Left lung (tissue), 14 donors: ENCODE results near the gene NEK5. TPM values are rescaled to one million over a fixed set of nuclear protein-coding genes. Genes with fewer than 3 reads are reported as not detected.
"Not testable (repeated sequence)": the region's sequence is repeated elsewhere in the genome, so short reads cannot be mapped to it uniquely, and the experiment has no call there.

ENCODE experiments used
- ATAC-seq: fragments of 200-7000 bp; cut with Tn5 transposase; one replicate; pipeline ENCODE4 v1.9.1; 2020; ENCODE audit warnings: moderate library complexity
- DNase-seq, 4 donors: peaks; one replicate each; pipeline ENCODE4 v3.0.0-alpha.2; 2013 to 2020
- H3K27ac ChIP-seq, 2 donors: fragments of 200-600 bp; sonication (generic) in 1 of 2; one replicate each; pipeline versions ENCODE4 v1.5.0 to v1.8.0; 2020 to 2021
- H3K27me3 ChIP-seq, 2 donors: fragments of 200-600 bp; sonication (generic) in 1 of 2; one replicate each; pipeline versions ENCODE4 v1.5.0 to v1.8.0; 2020 to 2021
- H3K36me3 ChIP-seq, 2 donors: fragments of 200-600 bp; sonication (generic) in 1 of 2; one replicate each; pipeline versions ENCODE4 v1.5.0 to v1.8.0; 2020 to 2021
- H3K4me1 ChIP-seq, 2 donors: fragments of 200-600 bp; one replicate each; pipeline ENCODE4 v1.8.0; 2021
- H3K4me3 ChIP-seq, 2 donors: fragments of 200-600 bp; sonication (generic) in 1 of 2; one replicate each; pipeline versions ENCODE4 v1.5.0 to v1.8.0; 2020 to 2021; ENCODE audit warnings: mild to moderate bottlenecking in 1 of 2
- H3K9me3 ChIP-seq, 2 donors: fragments of 200-600 bp; sonication (generic) in 1 of 2; one replicate each; pipeline versions ENCODE4 v1.5.0 to v1.8.0; 2020 to 2021
- CTCF ChIP-seq, 2 donors: fragments of 200-600 bp; sonication (generic) in 1 of 2; IDR thresholded peaks; one replicate each; pipeline versions ENCODE4 v1.5.0 to v1.8.0; 2021; ENCODE audit warnings: antibody characterized with exemption in 2 of 2
- intact Hi-C, 2 donors: fragments of 100-400 bp; cut with DNase I; formaldehyde crosslinking; loops; one replicate each; pipeline versions ENCODE4 v1.11.2 to v1.14.2; 2022
- long read RNA-seq, 12 donors: library from polyadenylated mRNA in 2 of 12; unstranded in 2 of 12; transcript quantifications; one replicate each; pipeline ENCODE4 v2.0.0 and lab custom pipeline, GENCODE V29; 2019 to 2026
- polyA plus RNA-seq, 6 donors: library from polyadenylated mRNA; unstranded; fragments of 120-200 nt; gene quantifications; one replicate each; pipeline ENCODE4 v1.2.1, GENCODE V29; 2013; ENCODE audit not compliant: insufficient read length in 6 of 6
- total RNA-seq, 2 donors: library from RNA; stranded (reverse); fragmentation: NEBNext Ultra II Directional; extraction: Animal tissue kit (Norgen Biotek cat#: 25700); gene quantifications; one replicate each; pipeline ENCODE4 v1.2.1, GENCODE V29; 2021
- donor health status: DM: no; HTN: yes; CAD: no.
- donor health status: DM: no; HTN: no; CAD: no.

Gene NEK5
- 1 to 10 TPM in 1 of 2 donors, under 1 TPM in 1; 0.41 to 2.4 TPM for total RNA-seq
- 1 to 10 TPM; 3.0 to 6.9 (median 5.7) TPM for polyA plus RNA-seq
- long read RNA-seq, donor 1, result 0 reads
- long read RNA-seq, donor 2, result 0 reads
- long read RNA-seq, donor 3, result 0 reads
- long read RNA-seq, donor 4, result 0 reads
- long read RNA-seq, donor 5, result 0 reads
- long read RNA-seq, donor 6, result 0 reads
- long read RNA-seq, donor 7, result 0 reads
- long read RNA-seq, donor 8, result 0 reads
- long read RNA-seq, donor 9, result 0 reads
- long read RNA-seq, donor 10, result 0 reads
- long read RNA-seq, donor 11, partial matches to known transcripts, result 6 of 6 reads
- long read RNA-seq, donor 11, other reads (novel, unspliced or antisense), result 0 of 6 reads
- long read RNA-seq, donor 12, result 0 reads

- intact Hi-C loops, result loop anchor here in 1 of 2 donors (5.0 to 10.0 kb wide), 2 partner anchors 127 to 314 kb away; no protein-coding TSS in a partner anchor
- H3K36me3 ChIP-seq, result peaks cover 0 to 26% of the 10 kb centered on the region in 2 donors
- H3K27me3 ChIP-seq, result peaks cover 0 to 12% of the 10 kb centered on the region in 2 donors
- no peaks in the 10 kb centered on the region for H3K9me3 ChIP-seq
- no peak within 1 kb of the TSS for H3K27ac ChIP-seq
- H3K4me3 ChIP-seq, result peak within 1 kb of the TSS; percentile 59 to 82
- peak; percentile 62 to 94 (median 68) for DNase-seq
- peak; percentile 95 for ATAC-seq
- TF ChIP-seq CTCF (IDR thresholded peaks at IDR 0.05), result peak; percentile 66 to 69
- H3K4me1 ChIP-seq, result peaks cover 9 to 21% of the 10 kb centered on the region in 2 donors
Observed at GRCh38 chr13:52128714-52129700, at the start of gene NEK5. Gene NEK5 (minus strand): TSS chr13:52129073. CDS start chr13:52127482, 1,591 bp downstream.

GRCh38 chr13:52177276-52177675 lies 48.4 kb upstream of the NEK5 start:
- Histone ChIP-seq H3K27ac (no peak overlapping the region), H3K27me3 (no peaks in the 10 kb centered on the region), H3K9me3 (no peaks in the 10 kb centered on the region), H3K4me3 (no peak overlapping the region), H3K36me3 (peaks cover 0 to 41% of the 10 kb centered on the region in 2 donors), H3K4me1 (peaks cover 0 to 10% of the 10 kb centered on the region in 2 donors)
- TF ChIP-seq CTCF (IDR thresholded peaks at IDR 0.05), result no peak
- no peak for DNase-seq
- no peak for ATAC-seq
- intact Hi-C loops, result no loop called here

- H3K4me3 ChIP-seq, intact Hi-C loops, H3K27me3 ChIP-seq, DNase-seq, H3K9me3 ChIP-seq, H3K27ac ChIP-seq: not testable (repeated sequence)
- peaks cover 0 to 50% of the 10 kb centered on the region in 2 donors for H3K36me3 ChIP-seq
- H3K4me1 ChIP-seq, result peaks cover 0 to 10% of the 10 kb centered on the region in 2 donors
- peak; percentile 25 for ATAC-seq
Observed at GRCh38 chr13:52173970-52174369, 45.1 kb upstream of the NEK5 start.

GRCh38 chr13:52173373-52173772 lies 44.5 kb upstream of the NEK5 start:
- intact Hi-C loops, result no loop called here
- DNase-seq (no peak), ATAC-seq (no peak)
- Histone ChIP-seq H3K4me1 (peaks cover 0 to 10% of the 10 kb centered on the region in 2 donors), H3K9me3 (no peaks in the 10 kb centered on the region), H3K4me3 (no peak overlapping the region), H3K27me3 (no peaks in the 10 kb centered on the region), H3K27ac (no peak overlapping the region), H3K36me3 (peaks cover 0 to 56% of the 10 kb centered on the region in 2 donors)
- TF ChIP-seq CTCF (IDR thresholded peaks at IDR 0.05), result no peak

GRCh38 chr13:52171686-52172085 lies 42.8 kb upstream of the NEK5 start:
- ATAC-seq, result not testable (repeated sequence)
- peaks cover 0 to 64% of the 10 kb centered on the region in 2 donors for H3K36me3 ChIP-seq

GRCh38 chr13:52170828-52171391 lies 42.0 kb upstream of the NEK5 start:
- ATAC-seq, intact Hi-C loops, H3K4me3 ChIP-seq, H3K9me3 ChIP-seq, DNase-seq, H3K27ac ChIP-seq, H3K27me3 ChIP-seq: not testable (repeated sequence)
- Histone ChIP-seq H3K4me1 (peaks cover 0 to 10% of the 10 kb centered on the region in 2 donors), H3K36me3 (peaks cover 0 to 66% of the 10 kb centered on the region in 2 donors)

More at GRCh38 chr13:52171686-52172085, 42.8 kb upstream of the NEK5 start:
- H3K27me3 ChIP-seq, intact Hi-C loops, H3K4me3 ChIP-seq, DNase-seq, H3K27ac ChIP-seq, H3K9me3 ChIP-seq: not testable (repeated sequence)
- H3K4me1 ChIP-seq, result peaks cover 0 to 10% of the 10 kb centered on the region in 2 donors
